NT2/D1 (cell line): ENCODE data around the gene MROH2A.

Experiments used
- SUZ12 ChIP-seq: IDR thresholded peaks from 2 replicates; pipeline ENCODE4 v1.6.1; 2011; ENCODE audit not compliant: insufficient read length, insufficient read depth; ENCODE audit errors: extremely low read depth
- ZNF274 ChIP-seq: IDR thresholded peaks from 2 replicates; pipeline ENCODE4 v1.6.1; 2011; ENCODE audit warnings: mild to moderate bottlenecking, low read depth, low read length

DNA sequence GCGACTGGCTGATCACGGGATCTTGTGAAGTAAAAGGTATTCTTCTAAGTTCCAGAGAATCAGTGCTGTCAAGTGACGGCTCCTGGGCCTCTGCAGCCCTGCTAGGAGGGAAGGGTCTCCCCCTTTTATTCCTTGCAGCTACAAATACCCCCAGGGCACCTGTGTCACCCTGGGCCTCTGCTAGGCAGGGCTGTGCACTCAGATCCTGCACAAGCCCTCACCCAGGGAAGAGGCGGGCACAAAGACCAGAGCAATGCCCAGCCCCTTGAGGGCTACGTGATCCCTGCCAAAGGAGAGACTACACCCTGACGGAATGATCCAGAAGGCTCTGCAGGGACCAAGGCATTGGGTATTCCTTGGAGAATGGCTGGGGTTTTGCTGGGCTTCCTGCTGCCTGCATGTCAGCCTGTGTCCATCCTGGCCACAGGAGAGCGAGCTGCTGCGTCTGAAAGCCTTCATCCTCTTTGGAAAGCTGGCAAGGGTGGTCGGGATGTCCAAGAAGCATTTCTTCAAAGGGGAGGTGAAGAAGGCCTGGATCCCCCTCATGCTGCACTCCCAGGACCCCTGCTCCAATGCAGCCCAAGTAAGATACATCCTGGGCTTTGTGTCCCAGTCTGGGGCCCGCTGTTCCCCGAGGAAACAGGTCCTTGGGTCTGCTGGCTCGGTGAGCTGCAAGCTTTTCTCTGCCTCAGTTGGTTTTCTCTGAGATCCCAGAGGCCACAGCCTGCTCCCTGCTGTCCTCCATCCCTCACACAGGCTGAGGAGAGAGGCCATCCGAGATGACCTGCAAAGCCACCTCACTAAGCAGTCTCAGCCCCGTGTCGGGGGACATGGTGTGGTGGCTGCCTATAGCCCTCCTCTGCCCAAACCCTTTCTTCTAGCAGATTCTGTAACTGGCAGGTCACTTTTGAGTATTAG, 51.3 kb downstream of the MROH2A start:
- TF ChIP-seq SUZ12 (no peak), ZNF274 (no peak)
